IMR-90 (cell line): ENCODE results near the gene DENND5A. TPM values are rescaled to one million over a fixed set of nuclear protein-coding genes. Genes with fewer than 3 reads are reported as not detected.

Experiments used
- ATAC-seq: fragments of 200-7000 bp; cut with Tn5 transposase; 2 replicates; pipeline ENCODE4 v1.9.1; 2020; ENCODE audit warnings: low read depth, mild to moderate bottlenecking, moderate library complexity
- BruUV-seq: library from RNA; stranded (reverse); fragments of 400-500 nt; replicated peaks from 2 replicates; lab custom pipeline; 2021; lab: Mats Ljungman, UMichigan
- CTCF ChIA-PET: fragments of 300-600 bp; formaldehyde crosslinking; extraction: SDS; loops from one replicate; lab custom pipeline; 2021; ENCODE audit warnings: antibody characterized with exemption; lab: Yijun Ruan, JAX
- POLR2A ChIA-PET: fragments of 300-600 bp; sonication (Branson Sonifier 250); formaldehyde crosslinking; loops from one replicate; lab custom pipeline; 2022; ENCODE audit warnings: antibody characterized with exemption; ENCODE audit not compliant: unreplicated experiment; lab: Charles Lee
- DNase-seq: peaks from one replicate; pipeline ENCODE4 v3.0.0; 2013
- H2AFZ ChIP-seq: replicated peaks from 2 replicates; pipeline ENCODE3; 2013; ENCODE audit warnings: low read length, mild to moderate bottlenecking; ENCODE audit not compliant: poor library complexity
- H2AK5ac ChIP-seq: 2 replicates; pipeline ENCODE4 v1.6.1; 2013; ENCODE audit warnings: low read depth, low read length, inconsistent platforms
- H2AK9ac ChIP-seq: replicated peaks from 2 replicates; pipeline ENCODE3; 2013; ENCODE audit warnings: mild to moderate bottlenecking, low read depth, low read length, moderate library complexity; ENCODE audit not compliant: poor library complexity
- H2BK120ac ChIP-seq: 2 replicates; pipeline ENCODE4 v1.6.1; 2013; ENCODE audit warnings: low read depth, low read length, inconsistent platforms
- H2BK15ac ChIP-seq: 3 replicates; pipeline ENCODE4 v1.6.1; 2013; ENCODE audit warnings: low read depth, low read length, inconsistent platforms
- H2BK20ac ChIP-seq: 2 replicates; pipeline ENCODE4 v1.6.1; 2013; ENCODE audit warnings: low read depth, mild to moderate bottlenecking, inconsistent platforms, low read length, moderate library complexity
- H2BK5ac ChIP-seq: 2 replicates; pipeline ENCODE4 v1.6.1; 2013; ENCODE audit warnings: mild to moderate bottlenecking, low read depth, low read length, inconsistent platforms; ENCODE audit not compliant: poor library complexity, severe bottlenecking
- H3K14ac ChIP-seq: replicated peaks from 2 replicates; pipeline ENCODE4 v1.6.1; 2013; ENCODE audit warnings: low read depth, low read length, inconsistent platforms
- H3K18ac ChIP-seq: 2 replicates; pipeline ENCODE4 v1.6.1; 2013; ENCODE audit warnings: low read depth, low read length, control low read depth
- H3K23ac ChIP-seq: 2 replicates; pipeline ENCODE4 v1.6.1; 2013; ENCODE audit warnings: low read depth, low read length, inconsistent platforms
- H3K27ac ChIP-seq: 2 replicates; pipeline ENCODE4 v1.5.1; 2013; ENCODE audit warnings: mild to moderate bottlenecking, control low read depth, low read length; ENCODE audit not compliant: insufficient read depth
- H3K27me3 ChIP-seq: 2 replicates; pipeline ENCODE4 v1.6.1; 2013; ENCODE audit warnings: low read length; ENCODE audit not compliant: control insufficient read depth, insufficient read depth
- H3K36me3 ChIP-seq: 2 replicates; pipeline ENCODE4 v1.6.1; 2013; ENCODE audit warnings: low read length, mixed read lengths; ENCODE audit not compliant: control insufficient read depth, insufficient read depth
- H3K4ac ChIP-seq: 2 replicates; pipeline ENCODE4 v1.6.1; 2013; ENCODE audit warnings: low read depth, low read length, inconsistent platforms
- H3K4me1 ChIP-seq: 2 replicates; pipeline ENCODE4 v1.6.1; 2013; ENCODE audit warnings: low read length, mixed read lengths; ENCODE audit not compliant: control insufficient read depth, insufficient read depth
- H3K4me2 ChIP-seq: 2 replicates; pipeline ENCODE4 v1.6.1; 2013; ENCODE audit warnings: low read depth, mild to moderate bottlenecking, control low read depth, low read length, moderate library complexity
- H3K4me3 ChIP-seq: 2 replicates; pipeline ENCODE4 v1.5.1; 2013; ENCODE audit warnings: low read depth, mild to moderate bottlenecking, control low read depth, low read length, moderate library complexity; ENCODE audit not compliant: insufficient read depth
- H3K56ac ChIP-seq: 2 replicates; pipeline ENCODE4 v1.6.1; 2013; ENCODE audit warnings: low read length, inconsistent platforms; ENCODE audit not compliant: insufficient read depth; ENCODE audit errors: extremely low read depth
- H3K79me1 ChIP-seq, 2 experiments: 2 replicates each; pipeline ENCODE4 v1.6.1; 2013; ENCODE audit warnings: low read length in 2 of 2, inconsistent platforms in 1 of 2, low read depth in 1 of 2
- H3K9ac ChIP-seq: 2 replicates; pipeline ENCODE4 v1.6.1; 2013; ENCODE audit warnings: low read depth, low read length, control low read depth
- H3K9me1 ChIP-seq: 2 replicates; pipeline ENCODE4 v1.6.1; 2013; ENCODE audit warnings: low read length, inconsistent platforms; ENCODE audit not compliant: insufficient read depth
- H3K9me3 ChIP-seq: 2 replicates; pipeline ENCODE4 v1.6.1; 2013; ENCODE audit warnings: low read length; ENCODE audit not compliant: control insufficient read depth, insufficient read depth
- H4K20me1 ChIP-seq: 2 replicates; pipeline ENCODE4 v1.6.1; 2013; ENCODE audit warnings: low read length, inconsistent platforms; ENCODE audit not compliant: insufficient read depth
- H4K5ac ChIP-seq: 2 replicates; pipeline ENCODE4 v1.6.1; 2013; ENCODE audit warnings: mild to moderate bottlenecking, low read depth, low read length, control low read depth
- H4K8ac ChIP-seq, 2 experiments: 2 replicates each; pipeline ENCODE4 v1.6.1; 2013; ENCODE audit warnings: low read depth in 2 of 2, low read length in 2 of 2, control low read depth in 1 of 2, inconsistent platforms in 1 of 2
- H4K91ac ChIP-seq: 2 replicates; pipeline ENCODE4 v1.6.1; 2013; ENCODE audit warnings: low read depth, low read length, inconsistent platforms; ENCODE audit not compliant: insufficient read depth
- BHLHE40 ChIP-seq: fragments of 150-350 bp; IDR thresholded peaks from 2 replicates; pipeline ENCODE4 v1.6.1; 2016; ENCODE audit warnings: mild to moderate bottlenecking, low read depth, low read length
- MAZ ChIP-seq: IDR thresholded peaks from 2 replicates; pipeline ENCODE4 v1.6.1; 2012; ENCODE audit warnings: low read depth, mild to moderate bottlenecking, low read length, improper control_type of control experiment, moderate library complexity, borderline replicate concordance
- RAD21 ChIP-seq: IDR thresholded peaks from 2 replicates; pipeline ENCODE4 v1.6.1; 2012; ENCODE audit warnings: low read length, improper control_type of control experiment
- WGBS, 2 experiments: methylation state at CpG; one replicate each; pipeline versions ENCODE4 v1.1.5 to v1.1.7; 2013; ENCODE audit warnings: missing lambda C conversion rate in 2 of 2; ENCODE audit not compliant: insufficient read length in 1 of 2; ENCODE audit errors: extremely low coverage in 2 of 2; 5-methylcytosine and 5-hydroxymethylcytosine counted together
- dilution Hi-C: fragments of 300-500 bp; cut with HindIII; formaldehyde crosslinking; loops from one replicate; pipeline ENCODE4 v1.14.3; 2018; ENCODE audit warnings: low sequenced_read_pairs; ENCODE audit not compliant: unreplicated experiment
- in situ Hi-C: fragments of 300-500 bp; cut with MboI; formaldehyde crosslinking; loops from 3 replicates; pipeline ENCODE4 v1.14.3; 2019; ENCODE audit warnings: low sequenced_read_pairs, inconsistent platforms, mixed read lengths
- intact Hi-C: fragments of 100-400 bp; cut with micrococcal nuclease; formaldehyde crosslinking; loops from 2 replicates; pipeline ENCODE4 v1.10.0; 2022
- polyA plus RNA-seq, 3 experiments: library from polyadenylated mRNA; depleted of rRNA; stranded (reverse); fragments of >200 nt; gene quantifications; 2 replicates each; pipeline ENCODE4 v1.2.3, GENCODE V29; 2012; ENCODE audit warnings: low replicate concordance in 1 of 3
- total RNA-seq: library from RNA; depleted of rRNA; stranded (reverse); fragments of >200 nt; gene quantifications from 2 replicates; pipeline ENCODE4 v1.2.3, GENCODE V29; 2012

DENND5A gene
- total and polyA plus RNA-seq, 2 of the 4 experiments (the other 2 are of a cell fraction) = 179 to 192 TPM

DNA sequence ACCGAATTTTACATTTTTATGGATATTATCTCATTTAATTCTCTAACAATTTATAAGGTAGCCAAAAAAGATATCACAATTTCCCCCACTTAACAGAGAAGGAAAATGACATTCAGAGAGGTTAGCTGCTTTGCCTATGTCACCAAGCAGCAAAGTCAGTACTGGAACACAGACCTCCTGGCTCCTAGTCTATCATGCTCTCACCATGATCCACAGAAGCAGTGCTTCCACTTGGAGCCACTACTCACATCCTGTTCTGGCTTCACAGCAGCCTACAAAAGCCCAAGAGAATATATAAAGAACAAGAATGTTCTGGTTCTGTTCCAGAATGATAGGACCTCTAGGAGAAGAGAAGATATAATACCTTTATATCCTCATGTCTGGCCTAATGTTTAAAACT, 114.2 kb downstream of the DENND5A start (continued):
- TF ChIP-seq RAD21 = no peak

DNA sequence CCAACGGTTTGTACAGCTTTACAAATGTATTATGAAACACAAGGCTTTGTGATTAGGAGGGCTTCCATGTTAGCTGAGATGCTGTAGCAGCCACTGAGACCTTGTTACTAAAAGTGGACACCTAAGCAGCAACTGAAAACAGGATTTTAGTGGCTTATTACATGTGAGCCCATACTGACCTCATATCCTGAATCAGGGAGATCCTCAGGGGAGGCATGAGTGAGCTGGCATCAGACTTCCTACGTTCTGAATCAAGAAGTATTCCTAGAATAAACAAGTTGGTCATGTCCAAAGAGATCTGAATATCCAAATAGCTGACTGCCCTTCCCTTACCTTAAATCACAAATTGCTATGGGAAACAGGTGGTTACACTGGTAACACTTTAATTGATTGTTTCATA, 114.6 kb downstream of the DENND5A start:
- BruUV-seq = no TSS peak
- H4K20me1 ChIP-seq = no peaks in the 10 kb centered on the region; the same call in 1 of the 2 replicates
- peaks cover 51% of the 10 kb centered on the region for H3K36me3 ChIP-seq

More for the DNA sequence above, 114.6 kb downstream of the DENND5A start:
- dilution Hi-C loops (no loop called here), in situ Hi-C loops (no loop called here), intact Hi-C loops (loop anchor here (5.0 kb wide), 1 partner anchor 112 kb away; no protein-coding TSS in a partner anchor)
- Histone ChIP-seq H3K4ac (peak overlapping the region; percentile 77; the same call in 1 of the 2 replicates), H3K79me1 (peaks cover 30 to 66% of the 10 kb centered on the region in 2 experiments), H3K14ac (peak overlapping the region; percentile 95), H3K4me3 (no peak overlapping the region), H4K8ac (peak overlapping the region; percentile 48 to 73; a peak in 2 of 4 replicates), H2BK20ac (peak overlapping the region; percentile 59), H3K9me1 (peaks cover 25% of the 10 kb centered on the region), H2AK5ac (peak overlapping the region; percentile 89), H3K23ac (peak overlapping the region; percentile 71; the same call in 1 of the 2 replicates), H2BK5ac (peak overlapping the region; percentile 95), H3K9me3 (no peaks in the 10 kb centered on the region), H3K27ac (0 out of 2 replicates have a peak overlapping the region, but pooled peaks have one; percentile 6), H4K91ac (0 out of 2 replicates have a peak overlapping the region, but pooled peaks have one; percentile 29), H4K5ac (peak overlapping the region; percentile 62; the same call in 1 of the 2 replicates), H3K18ac (peak overlapping the region; percentile 45; the same call in 1 of the 2 replicates), H3K27me3 (no peaks in the 10 kb centered on the region), H2AFZ (no peak overlapping the region), H3K9ac (no peak overlapping the region), H2BK120ac (peak overlapping the region; percentile 17; the same call in 1 of the 2 replicates), H3K4me1 (peaks cover 7% of the 10 kb centered on the region), H3K4me2 (peak overlapping the region; percentile 15; the same call in 1 of the 2 replicates), H3K56ac (no peak overlapping the region; the same call in 1 of the 2 replicates), H2AK9ac (peak overlapping the region; percentile 71), H2BK15ac (peak overlapping the region; percentile 53; the same call in 1 of the 3 replicates)
- POLR2A ChIA-PET = no interaction called here
- TF ChIP-seq BHLHE40 (0 out of 2 replicates have a peak, but pooled peaks have one; percentile 10), MAZ (no peak)
- CTCF ChIA-PET = interaction anchor here (2.6 kb wide), 1 partner anchor 13 kb away, joined by 9 read pairs; no protein-coding TSS in a partner anchor
- DNase-seq (peak; percentile 95), ATAC-seq (peak; percentile 90)
- WGBS, 2 experiments = no CpG with 5 or more reads among the region's 2 CpGs
